Loucy (cell line): Measurements from ENCODE around the gene KBTBD12.

Experiments used
- H2AFZ ChIP-seq: fragments of 200-600 bp; sonication (generic); 2 replicates; pipeline ENCODE4 v1.6.0; 2016; ENCODE audit warnings: antibody characterized with exemption, mild to moderate bottlenecking, low read length, moderate library complexity
- H3F3A ChIP-seq: fragments of 200-600 bp; 2 replicates; pipeline ENCODE4 v1.6.0; 2016; ENCODE audit warnings: antibody characterized with exemption, low read depth, mild to moderate bottlenecking
- H3K27me3 ChIP-seq: fragments of 200-600 bp; sonication (generic); 2 replicates; pipeline ENCODE4 v1.6.1; 2014; ENCODE audit warnings: low read length, mild to moderate bottlenecking; ENCODE audit not compliant: insufficient read depth, poor library complexity, severe bottlenecking
- H3K36me3 ChIP-seq: fragments of 200-600 bp; sonication (generic); 2 replicates; pipeline ENCODE4 v1.6.1; 2016; ENCODE audit warnings: low read length; ENCODE audit not compliant: insufficient read depth
- H3K4me1 ChIP-seq: fragments of 200-600 bp; sonication (generic); 2 replicates; pipeline ENCODE4 v1.5.1; 2014; ENCODE audit warnings: low read length, mild to moderate bottlenecking; ENCODE audit not compliant: insufficient read depth, poor library complexity, severe bottlenecking
- H3K4me2 ChIP-seq: fragments of 200-600 bp; sonication (generic); 2 replicates; pipeline ENCODE4 v1.6.0; 2014; ENCODE audit warnings: antibody characterized with exemption, low read length, low read depth, mild to moderate bottlenecking; ENCODE audit not compliant: poor library complexity, severe bottlenecking
- H3K4me3 ChIP-seq: fragments of 200-600 bp; sonication (generic); 2 replicates; pipeline ENCODE4 v1.5.1; 2014; ENCODE audit warnings: low read length, mild to moderate bottlenecking, mixed read lengths; ENCODE audit not compliant: poor library complexity, severe bottlenecking
- H3K79me2 ChIP-seq: fragments of 200-600 bp; sonication (generic); 2 replicates; pipeline ENCODE4 v1.6.1; 2014; ENCODE audit warnings: low read length; ENCODE audit not compliant: insufficient read depth
- H3K9ac ChIP-seq: fragments of 200-600 bp; sonication (generic); 2 replicates; pipeline ENCODE4 v1.6.0; 2014; ENCODE audit warnings: mild to moderate bottlenecking, low read depth, low read length, moderate library complexity; ENCODE audit not compliant: poor library complexity, severe bottlenecking
- H3K9me2 ChIP-seq: fragments of 200-600 bp; sonication (generic); replicated peaks from 2 replicates; pipeline ENCODE4 v1.6.1; 2016; ENCODE audit warnings: low read depth, low read length, mixed read lengths
- H3K9me3 ChIP-seq: fragments of 200-600 bp; sonication (generic); 2 replicates; pipeline ENCODE4 v1.6.1; 2014; ENCODE audit warnings: mild to moderate bottlenecking, antibody characterized with exemption, low read length, low read depth; ENCODE audit not compliant: insufficient read depth
- H4K20me1 ChIP-seq: fragments of 200-600 bp; sonication (generic); 2 replicates; pipeline ENCODE4 v1.6.0; 2014; ENCODE audit warnings: antibody characterized with exemption, low read length, mild to moderate bottlenecking; ENCODE audit not compliant: insufficient read depth, poor library complexity, severe bottlenecking
- EZH2phosphoT487 ChIP-seq: fragments of 200-600 bp; IDR thresholded peaks from 2 replicates; pipeline ENCODE4 v1.6.1; 2018; ENCODE audit warnings: antibody characterized with exemption, mild to moderate bottlenecking, moderate library complexity, borderline replicate concordance
- TF ChIP-seq, protein P1 (sequence below): fragments of 200-600 bp; sonication (generic); conservative IDR thresholded peaks from 2 replicates; pipeline ENCODE4 v1.5.1; 2014; ENCODE audit warnings: mild to moderate bottlenecking, antibody characterized with exemption, low read length

KBTBD12 gene

DNA sequence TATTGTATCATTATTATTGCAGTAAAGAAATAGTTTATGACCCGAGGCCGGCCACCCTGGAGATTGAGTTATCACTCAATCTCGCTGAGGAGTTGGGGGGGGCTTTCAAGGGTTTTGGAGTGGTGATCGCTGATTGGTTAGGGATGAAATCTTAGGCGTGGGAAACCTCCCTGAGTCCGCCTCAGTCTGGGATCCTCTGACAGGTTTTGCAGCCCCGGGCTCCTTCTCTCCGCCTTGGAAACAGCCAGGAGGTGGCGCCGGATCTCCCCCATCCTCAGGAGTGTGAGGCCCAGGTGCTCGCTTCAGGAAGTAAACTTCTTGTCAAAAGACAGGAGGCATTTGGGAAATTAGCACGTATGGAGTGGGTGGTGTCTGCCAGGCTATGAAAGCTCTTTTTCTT lies 96.1 kb downstream of the KBTBD12 start:
- Histone ChIP-seq H3K27me3 (no peaks in the 10 kb centered on the region), H3K9ac (no peak overlapping the region), H3K36me3 (no peaks in the 10 kb centered on the region), H2AFZ (peak overlapping the region; percentile 72; the same call in 1 of the 2 replicates), H3F3A (no peaks in the 10 kb centered on the region), H4K20me1 (no peaks in the 10 kb centered on the region), H3K4me3 (no peak overlapping the region), H3K79me2 (no peaks in the 10 kb centered on the region), H3K4me2 (no peak overlapping the region), H3K9me3 (no peaks in the 10 kb centered on the region), H3K4me1 (no peaks in the 10 kb centered on the region), H3K9me2 (no peaks in the 10 kb centered on the region)
- no peak for TF ChIP-seq EZH2phosphoT487
- TF ChIP-seq, protein P1, sequence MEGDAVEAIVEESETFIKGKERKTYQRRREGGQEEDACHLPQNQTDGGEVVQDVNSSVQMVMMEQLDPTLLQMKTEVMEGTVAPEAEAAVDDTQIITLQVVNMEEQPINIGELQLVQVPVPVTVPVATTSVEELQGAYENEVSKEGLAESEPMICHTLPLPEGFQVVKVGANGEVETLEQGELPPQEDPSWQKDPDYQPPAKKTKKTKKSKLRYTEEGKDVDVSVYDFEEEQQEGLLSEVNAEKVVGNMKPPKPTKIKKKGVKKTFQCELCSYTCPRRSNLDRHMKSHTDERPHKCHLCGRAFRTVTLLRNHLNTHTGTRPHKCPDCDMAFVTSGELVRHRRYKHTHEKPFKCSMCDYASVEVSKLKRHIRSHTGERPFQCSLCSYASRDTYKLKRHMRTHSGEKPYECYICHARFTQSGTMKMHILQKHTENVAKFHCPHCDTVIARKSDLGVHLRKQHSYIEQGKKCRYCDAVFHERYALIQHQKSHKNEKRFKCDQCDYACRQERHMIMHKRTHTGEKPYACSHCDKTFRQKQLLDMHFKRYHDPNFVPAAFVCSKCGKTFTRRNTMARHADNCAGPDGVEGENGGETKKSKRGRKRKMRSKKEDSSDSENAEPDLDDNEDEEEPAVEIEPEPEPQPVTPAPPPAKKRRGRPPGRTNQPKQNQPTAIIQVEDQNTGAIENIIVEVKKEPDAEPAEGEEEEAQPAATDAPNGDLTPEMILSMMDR: peak; percentile 71

DNA sequence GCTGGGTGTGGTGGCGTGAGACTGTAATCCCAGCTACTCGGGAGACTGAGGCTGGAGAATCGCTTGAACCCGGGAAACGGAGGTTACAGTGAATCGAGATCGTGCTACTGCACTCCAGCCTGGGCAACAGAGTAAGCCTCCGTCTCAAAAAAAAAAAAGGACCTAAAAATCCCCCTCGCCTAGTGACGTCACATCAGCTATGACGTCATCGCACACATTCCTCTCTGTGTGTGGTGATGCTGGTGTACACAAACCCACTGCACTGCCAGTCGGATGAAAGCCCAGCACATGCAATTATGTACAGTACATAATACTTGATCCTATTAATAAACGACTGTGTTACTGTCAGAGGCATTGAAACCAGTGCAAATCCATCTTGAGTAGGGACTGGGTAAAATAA lies 97.0 kb downstream of the KBTBD12 start:
- Histone ChIP-seq H3K4me2 (no peak overlapping the region), H2AFZ (no peak overlapping the region; the same call in 1 of the 2 replicates), H3K27me3 (no peaks in the 10 kb centered on the region), H3K79me2 (no peaks in the 10 kb centered on the region), H3K9me3 (no peaks in the 10 kb centered on the region; the same call in 1 of the 2 replicates), H4K20me1 (no peaks in the 10 kb centered on the region), H3K4me3 (no peak overlapping the region), H3K9me2 (no peaks in the 10 kb centered on the region), H3F3A (no peaks in the 10 kb centered on the region), H3K4me1 (no peaks in the 10 kb centered on the region), H3K9ac (no peak overlapping the region), H3K36me3 (no peaks in the 10 kb centered on the region)
- TF ChIP-seq, protein P1: no peak

DNA sequence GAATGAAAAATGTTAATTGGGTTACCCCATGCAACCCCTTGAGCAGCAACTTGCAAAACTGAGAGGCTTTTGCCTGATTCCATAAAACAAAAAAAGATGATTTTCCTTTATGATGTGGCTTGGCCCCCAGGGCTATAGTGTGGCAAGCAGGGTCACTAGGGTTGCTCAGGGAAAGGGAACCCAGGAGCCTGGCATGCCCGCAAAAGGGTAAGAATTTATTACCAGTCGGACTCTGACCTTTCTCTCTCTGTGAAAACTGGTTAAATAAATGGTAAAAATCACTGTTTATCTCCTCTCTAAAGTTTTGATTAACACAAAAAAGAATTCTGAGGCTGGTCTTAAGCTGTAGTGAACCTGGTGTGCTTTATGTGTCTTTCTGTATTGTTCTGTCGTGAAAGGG lies 99.5 kb downstream of the KBTBD12 start:
- TF ChIP-seq EZH2phosphoT487: no peak

DNA sequence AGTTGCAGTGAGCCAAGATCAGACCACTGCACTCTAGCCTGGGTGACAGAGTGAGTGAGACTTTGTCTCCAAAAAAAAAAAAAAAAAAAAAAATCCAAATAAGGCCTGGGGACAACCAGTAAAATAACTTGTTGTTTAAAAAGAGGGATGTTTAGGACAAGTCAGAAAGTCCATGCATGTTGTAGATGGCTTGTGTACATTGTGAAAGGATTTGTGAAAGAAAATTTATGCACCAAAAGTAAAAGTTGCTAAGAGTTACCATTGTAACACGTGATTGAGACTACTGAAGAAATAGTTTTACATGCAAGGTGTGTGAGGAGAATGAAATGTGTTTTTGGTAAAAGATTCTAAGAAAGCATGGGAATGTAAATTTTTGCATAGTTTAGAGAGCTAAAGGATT lies 101.5 kb downstream of the KBTBD12 start:
- Histone ChIP-seq H3K9me3 (no peaks in the 10 kb centered on the region; the same call in 1 of the 2 replicates), H3K4me1 (no peaks in the 10 kb centered on the region), H2AFZ (no peak overlapping the region), H3K4me3 (no peak overlapping the region), H3K27me3 (no peaks in the 10 kb centered on the region), H3K79me2 (no peaks in the 10 kb centered on the region), H3K9me2 (no peaks in the 10 kb centered on the region), H3F3A (no peaks in the 10 kb centered on the region), H3K36me3 (no peaks in the 10 kb centered on the region), H3K4me2 (no peak overlapping the region), H3K9ac (no peak overlapping the region), H4K20me1 (no peaks in the 10 kb centered on the region)
- no peak for TF ChIP-seq EZH2phosphoT487
- TF ChIP-seq, protein P1: no peak

More for the DNA sequence above, 99.5 kb downstream of the KBTBD12 start:
- Histone ChIP-seq H3K9me3 (no peaks in the 10 kb centered on the region; the same call in 1 of the 2 replicates), H3K4me3 (no peak overlapping the region), H3F3A (no peaks in the 10 kb centered on the region), H3K27me3 (no peaks in the 10 kb centered on the region), H3K4me2 (no peak overlapping the region), H2AFZ (no peak overlapping the region), H3K36me3 (no peaks in the 10 kb centered on the region), H4K20me1 (no peaks in the 10 kb centered on the region), H3K79me2 (no peaks in the 10 kb centered on the region), H3K9ac (no peak overlapping the region), H3K4me1 (no peaks in the 10 kb centered on the region), H3K9me2 (no peaks in the 10 kb centered on the region)
